ENCODE results near the gene PPP2R5E.

DNA sequence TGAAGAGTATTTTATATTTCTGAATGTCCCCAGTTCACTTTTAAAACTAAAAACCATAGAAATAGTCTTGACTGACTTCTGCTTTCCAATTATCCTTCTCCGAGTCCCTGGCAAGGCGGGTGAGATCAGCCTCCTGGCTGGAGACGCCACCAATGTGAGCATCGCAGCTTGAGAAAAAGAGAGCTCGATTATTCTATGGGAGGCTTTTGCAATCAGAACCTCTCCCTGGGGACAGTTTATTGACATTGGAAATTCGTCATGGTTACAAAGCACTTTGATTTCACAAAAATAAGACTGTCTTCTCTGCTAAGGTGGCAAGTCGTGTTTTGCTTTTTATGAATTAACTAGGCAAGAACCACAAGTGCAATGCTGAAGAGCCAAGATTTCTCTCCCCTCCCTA, 200.8 kb downstream of the PPP2R5E start:
- TF ChIP-seq EZH2 (IDR thresholded peaks at IDR 0.05), result no peak
- no peak for TF ChIP-seq POLR2AphosphoS5 (IDR thresholded peaks at IDR 0.05; ENCODE audit: borderline replicate concordance, low read depth, low read length)
